Osteocyte (in vitro differentiated cells): Measurements from ENCODE around the gene RSBN1L. TPM values are rescaled to one million over a fixed set of nuclear protein-coding genes. Genes with fewer than 3 reads are reported as not detected.
A peak's percentile ranks its signal among the peaks of the same experiment; 100 is the strongest.

ENCODE experiments used
- DNase-seq: peaks from one replicate; pipeline ENCODE4 v3.0.0; 2021; ENCODE audit warnings: mixed read lengths; ENCODE audit not compliant: unreplicated experiment; ENCODE audit errors: extremely low spot score
- H3K27ac Mint-ChIP-seq: one replicate; pipeline ENCODE4 v1.8.0; 2021; ENCODE audit warnings: mild to moderate bottlenecking, mixed read lengths; ENCODE audit not compliant: unreplicated experiment
- H3K27me3 Mint-ChIP-seq: one replicate; pipeline ENCODE4 v1.8.0; 2021; ENCODE audit warnings: mixed read lengths; ENCODE audit not compliant: unreplicated experiment
- H3K36me3 Mint-ChIP-seq: one replicate; pipeline ENCODE4 v1.8.0; 2021; ENCODE audit warnings: mixed read lengths; ENCODE audit not compliant: unreplicated experiment
- H3K4me1 Mint-ChIP-seq: one replicate; pipeline ENCODE4 v1.8.0; 2021; ENCODE audit warnings: mixed read lengths; ENCODE audit not compliant: unreplicated experiment
- H3K4me3 Mint-ChIP-seq: one replicate; pipeline ENCODE4 v1.8.0; 2021; ENCODE audit warnings: mild to moderate bottlenecking, moderate library complexity, mixed read lengths; ENCODE audit not compliant: unreplicated experiment
- H3K9me3 Mint-ChIP-seq: one replicate; pipeline ENCODE4 v1.8.0; 2021; ENCODE audit warnings: mixed read lengths; ENCODE audit not compliant: unreplicated experiment
- CTCF ChIP-seq: fragments of 200-600 bp; sonication (generic); IDR thresholded peaks from 2 replicates; pipeline ENCODE4 v1.5.0; 2021; ENCODE audit warnings: antibody characterized with exemption, mild to moderate bottlenecking, moderate library complexity
- total RNA-seq: library from RNA; stranded (reverse); gene quantifications from 2 replicates; pipeline ENCODE4 v1.2.1, GENCODE V29; 2021

RSBN1L gene
- total RNA-seq, 1 donor from 2014 or later: 13.0 TPM

DNA sequence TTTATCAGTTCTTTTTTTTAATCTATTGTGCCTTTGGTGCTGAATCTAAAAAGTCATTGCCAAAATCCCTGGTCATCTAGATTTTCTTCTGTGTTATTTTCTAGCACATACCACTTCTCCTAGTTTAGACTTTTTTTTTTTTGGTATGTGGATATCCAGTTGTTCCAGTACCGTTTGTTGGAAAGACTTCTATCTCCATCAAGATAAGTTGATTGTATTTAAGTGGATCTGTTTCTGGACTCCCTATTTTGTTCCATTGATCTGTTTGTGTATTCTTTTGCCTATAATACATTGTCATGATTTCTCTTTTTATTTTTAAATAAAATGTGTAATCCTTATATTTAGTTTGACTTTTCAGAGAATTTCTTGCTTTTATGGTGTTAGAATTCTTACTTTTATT is 35.5 kb downstream of the RSBN1L start:
- Mint-ChIP-seq H3K4me3 (no peak overlapping the region), H3K27me3 (no peaks in the 10 kb centered on the region), H3K36me3 (peaks cover 3% of the 10 kb centered on the region), H3K4me1 (peaks cover 44% of the 10 kb centered on the region), H3K9me3 (no peaks in the 10 kb centered on the region), H3K27ac (no peak overlapping the region)
- DNase-seq: no peak
- TF ChIP-seq CTCF: no peak

DNA sequence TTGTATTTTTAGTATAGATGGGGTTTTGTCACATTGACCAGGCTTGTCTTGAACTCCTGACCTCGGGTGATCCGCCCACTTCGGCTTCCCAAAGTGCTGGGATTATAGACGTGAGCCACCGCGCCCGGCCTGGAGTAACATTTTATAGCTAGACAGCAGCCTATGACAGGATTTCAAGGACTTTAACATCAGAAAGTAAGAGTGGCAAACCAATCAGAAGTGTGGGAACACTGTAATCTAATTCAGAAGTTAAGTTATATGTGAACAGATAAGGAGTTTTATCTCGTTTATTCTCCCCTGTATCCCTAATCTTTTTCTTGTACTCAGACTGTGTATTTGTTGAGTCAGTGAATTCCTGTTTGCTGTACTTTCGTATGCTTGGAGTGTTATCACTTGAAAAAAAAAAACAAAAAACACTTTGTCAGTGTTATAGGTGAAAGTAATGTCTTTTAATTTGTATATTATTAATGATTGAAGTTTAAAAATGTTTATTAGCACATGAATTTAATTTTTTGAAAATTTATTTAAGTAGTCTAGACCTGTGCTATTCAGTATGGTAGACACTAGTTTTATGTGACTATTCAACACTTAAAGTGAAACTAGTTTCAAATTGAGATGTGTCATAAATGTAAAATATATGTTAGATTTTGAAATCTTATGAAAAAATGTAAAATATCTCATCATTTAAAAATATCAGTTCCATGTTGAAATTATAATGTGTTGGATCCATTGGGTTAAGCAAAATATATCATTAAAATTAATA is 38.6 kb downstream of the RSBN1L start:
- peak overlapping the region; percentile 4 for H3K27ac Mint-ChIP-seq
- H3K4me3 Mint-ChIP-seq: no peak overlapping the region
- no peaks in the 10 kb centered on the region for H3K9me3 Mint-ChIP-seq
- no peak for TF ChIP-seq CTCF
- no peaks in the 10 kb centered on the region for H3K27me3 Mint-ChIP-seq
- DNase-seq: no peak
- peaks cover 29% of the 10 kb centered on the region for H3K4me1 Mint-ChIP-seq
- H3K36me3 Mint-ChIP-seq: peaks cover 14% of the 10 kb centered on the region

DNA sequence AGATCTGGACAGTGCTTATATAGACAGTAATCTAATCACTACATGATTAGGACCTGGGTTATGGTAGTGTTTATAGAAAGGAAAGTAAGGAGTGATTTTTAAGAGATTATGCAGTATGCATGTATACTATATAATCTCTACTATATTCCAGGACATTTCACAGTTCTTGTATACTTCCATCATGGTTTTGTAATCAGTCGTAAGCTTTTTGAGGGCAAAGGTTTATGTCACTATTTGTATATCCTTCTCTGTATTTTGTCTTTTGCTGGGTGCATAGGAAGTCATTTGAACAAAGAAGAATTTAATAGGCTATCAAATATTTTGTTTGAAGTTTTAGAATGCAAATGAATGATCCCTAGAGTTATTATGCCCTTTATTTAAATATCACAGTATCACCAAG is 39.2 kb downstream of the RSBN1L start:
- Mint-ChIP-seq H3K36me3 (peaks cover 14% of the 10 kb centered on the region), H3K27ac (peak overlapping the region; percentile 4), H3K4me3 (no peak overlapping the region), H3K9me3 (no peaks in the 10 kb centered on the region), H3K4me1 (peaks cover 23% of the 10 kb centered on the region), H3K27me3 (no peaks in the 10 kb centered on the region)
- no peak for DNase-seq
- TF ChIP-seq CTCF: no peak

- no peak for DNase-seq
- Mint-ChIP-seq H3K27ac (no peak overlapping the region), H3K4me3 (no peak overlapping the region), H3K36me3 (peaks cover 14% of the 10 kb centered on the region), H3K9me3 (no peaks in the 10 kb centered on the region), H3K27me3 (no peaks in the 10 kb centered on the region), H3K4me1 (peaks cover 19% of the 10 kb centered on the region)
- no peak for TF ChIP-seq CTCF
Measured at GRCh38 chr7:77736991-77737390, 40.7 kb downstream of the RSBN1L start.

DNA sequence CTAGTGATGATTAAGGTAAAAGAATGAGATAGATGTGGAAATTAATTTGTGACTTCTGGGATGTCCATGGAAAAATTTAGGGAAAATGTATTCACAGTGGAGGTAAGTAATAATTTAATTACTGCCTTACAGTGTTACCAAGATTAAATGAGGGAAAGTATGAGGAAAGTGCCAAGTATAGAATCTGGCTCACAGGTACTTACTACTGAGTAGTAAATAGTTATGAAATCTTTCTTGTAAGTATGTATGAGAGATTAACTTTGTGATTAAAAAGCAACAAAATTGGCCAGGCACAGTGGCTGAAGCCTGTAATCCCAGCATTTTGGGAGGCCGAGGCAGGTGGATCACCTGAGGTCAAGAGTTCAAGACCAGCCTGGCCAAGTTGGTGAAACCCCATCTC is 42.1 kb downstream of the RSBN1L start:
- Mint-ChIP-seq H3K9me3 (no peaks in the 10 kb centered on the region), H3K27ac (peak overlapping the region; percentile 23), H3K4me1 (peaks cover 19% of the 10 kb centered on the region), H3K36me3 (peaks cover 16% of the 10 kb centered on the region), H3K4me3 (no peak overlapping the region), H3K27me3 (no peaks in the 10 kb centered on the region)
- no peak for DNase-seq
- no peak for TF ChIP-seq CTCF
